ENCODE results near the gene MEIOB. TPM values are rescaled to one million over a fixed set of nuclear protein-coding genes. Genes with fewer than 3 reads are reported as not detected.

The MEIOB gene
- total and polyA plus RNA-seq, 4 donors: 0.21 to 0.28 TPM; not detected in 2

DNA sequence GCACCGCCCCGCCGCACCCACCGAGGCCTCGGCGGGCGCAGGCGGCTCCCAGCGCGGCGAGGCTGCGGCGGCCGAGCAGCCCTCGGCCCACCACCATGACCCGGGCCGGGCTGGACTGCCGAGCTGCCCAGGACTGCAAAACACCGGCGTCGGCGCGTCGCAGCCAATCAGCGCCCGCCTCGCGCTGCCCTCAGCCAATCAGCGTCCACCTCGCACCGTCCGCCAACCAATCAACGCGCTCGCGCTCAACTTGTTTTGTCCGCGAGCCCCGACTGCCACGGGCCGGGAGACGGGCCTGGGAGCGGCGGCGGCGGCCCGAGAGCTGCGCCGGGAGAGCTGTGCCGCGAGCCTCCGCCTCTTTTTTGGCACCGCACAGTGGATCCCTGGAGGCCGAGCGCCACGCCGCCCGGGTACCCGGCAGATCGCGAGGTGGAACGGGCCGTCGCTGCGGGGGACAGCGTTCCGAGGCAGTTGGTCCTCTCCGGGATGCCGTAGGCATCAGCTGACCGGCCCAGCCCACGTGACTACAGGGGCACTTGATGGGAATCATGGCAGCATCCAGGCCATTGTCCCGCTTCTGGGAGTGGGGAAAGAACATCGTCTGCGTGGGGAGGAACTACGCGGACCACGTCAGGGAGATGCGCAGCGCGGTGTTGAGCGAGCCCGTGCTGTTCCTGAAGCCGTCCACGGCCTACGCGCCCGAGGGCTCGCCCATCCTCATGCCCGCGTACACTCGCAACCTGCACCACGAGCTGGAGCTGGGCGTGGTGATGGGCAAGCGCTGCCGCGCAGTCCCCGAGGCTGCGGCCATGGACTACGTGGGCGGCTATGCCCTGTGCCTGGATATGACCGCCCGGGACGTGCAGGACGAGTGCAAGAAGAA is 45.0 kb downstream of the MEIOB start, which contains the start of the genes FAHD1 and HAGH:
Gene FAHD1, plus strand, starts transcription at position 516 of the 883 bp plus-strand sequence. Its CDS starts 33 bp downstream, at position 549.
Gene HAGH, minus strand, starts transcription at position 135 of the 883 bp plus-strand sequence. Its CDS starts 38 bp downstream, at position 97.
- DNase-seq: peak; percentile 94 to 97 (median 96)
- Histone ChIP-seq H3K27me3 (ENCODE audit: control insufficient read depth in 3 of 3, insufficient read depth in 3 of 3, low read length in 2 of 3) (no peaks in the 10 kb centered on the region), H3K9ac (ENCODE audit: insufficient read depth in 1 of 2, low read length in 2 of 2) (peak within 1 kb of the TSS; percentile 50 to 80), H3K4me1 (ENCODE audit: control insufficient read depth in 5 of 5, insufficient read depth in 5 of 5, low read length in 5 of 5) (peaks cover 6 to 26% (median 10%) of the 10 kb centered on the region in 5 donors), H3K36me3 (ENCODE audit: control insufficient read depth in 4 of 4, insufficient read depth in 4 of 4, low read length in 4 of 4) (peaks cover 2 to 17% (median 7%) of the 10 kb centered on the region in 4 donors), H3K9me3 (ENCODE audit: control insufficient read depth in 4 of 4, insufficient read depth in 3 of 4, low read length in 3 of 4) (no peaks in the 10 kb centered on the region), H3K27ac (ENCODE audit: low read depth in 1 of 2, low read length in 1 of 2) (peak within 1 kb of the TSS; percentile 86 to 91), H3K4me3 (peak within 1 kb of the TSS; percentile 62)
- ATAC-seq (ENCODE audit: insufficient read depth, low FRiP score): peak; percentile 93
- TF ChIP-seq, protein P1, sequence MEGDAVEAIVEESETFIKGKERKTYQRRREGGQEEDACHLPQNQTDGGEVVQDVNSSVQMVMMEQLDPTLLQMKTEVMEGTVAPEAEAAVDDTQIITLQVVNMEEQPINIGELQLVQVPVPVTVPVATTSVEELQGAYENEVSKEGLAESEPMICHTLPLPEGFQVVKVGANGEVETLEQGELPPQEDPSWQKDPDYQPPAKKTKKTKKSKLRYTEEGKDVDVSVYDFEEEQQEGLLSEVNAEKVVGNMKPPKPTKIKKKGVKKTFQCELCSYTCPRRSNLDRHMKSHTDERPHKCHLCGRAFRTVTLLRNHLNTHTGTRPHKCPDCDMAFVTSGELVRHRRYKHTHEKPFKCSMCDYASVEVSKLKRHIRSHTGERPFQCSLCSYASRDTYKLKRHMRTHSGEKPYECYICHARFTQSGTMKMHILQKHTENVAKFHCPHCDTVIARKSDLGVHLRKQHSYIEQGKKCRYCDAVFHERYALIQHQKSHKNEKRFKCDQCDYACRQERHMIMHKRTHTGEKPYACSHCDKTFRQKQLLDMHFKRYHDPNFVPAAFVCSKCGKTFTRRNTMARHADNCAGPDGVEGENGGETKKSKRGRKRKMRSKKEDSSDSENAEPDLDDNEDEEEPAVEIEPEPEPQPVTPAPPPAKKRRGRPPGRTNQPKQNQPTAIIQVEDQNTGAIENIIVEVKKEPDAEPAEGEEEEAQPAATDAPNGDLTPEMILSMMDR (IDR thresholded peaks at IDR 0.05; ENCODE audit: control extremely low read depth, extremely low read depth): no peak
- WGBS, 2 donors: 0% methylated on average over 91 to 104 of the region's 104 CpGs

DNA sequence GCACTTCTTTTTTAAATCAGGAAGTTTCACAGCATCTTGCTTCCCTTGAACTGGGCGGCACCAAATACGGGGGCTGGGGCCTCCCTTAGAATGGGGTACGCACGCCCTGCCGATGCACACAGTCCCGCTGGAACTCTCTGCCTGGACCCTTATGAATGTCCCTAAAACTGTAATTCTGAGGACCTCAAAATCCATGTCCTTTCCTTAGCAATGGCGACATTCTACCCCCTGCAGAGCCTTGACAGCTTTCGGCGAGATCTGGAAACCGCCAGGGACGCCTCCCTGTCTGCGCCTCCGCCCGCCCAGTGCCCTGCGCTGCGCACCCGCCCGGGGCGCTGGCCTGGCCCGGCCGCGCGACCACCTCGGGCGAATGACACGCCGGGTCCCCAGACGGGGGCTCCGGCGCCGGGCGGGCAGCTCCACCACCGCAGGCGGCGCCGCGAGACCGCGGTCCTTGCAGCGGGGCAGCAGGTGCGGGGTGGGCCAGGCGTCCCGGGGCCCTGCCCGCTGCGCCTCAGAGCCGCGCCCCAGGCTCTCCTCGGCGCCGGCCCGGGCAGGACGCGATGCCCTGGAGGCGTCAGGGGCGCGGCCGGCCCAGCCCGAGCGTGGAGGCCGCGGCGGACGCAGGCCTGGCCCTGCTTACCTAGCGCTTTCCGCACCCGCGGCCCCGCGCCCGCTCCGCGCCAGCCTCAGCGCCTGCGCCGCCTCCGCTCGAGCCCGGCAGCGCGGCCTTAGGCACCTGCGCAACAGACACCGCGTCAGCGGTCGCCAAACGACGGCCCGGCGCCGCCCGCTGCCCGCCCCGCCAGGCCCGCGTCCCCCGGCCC is 45.9 kb downstream of the MEIOB start:
- ATAC-seq (ENCODE audit: insufficient read depth, low FRiP score): peak; percentile 7
- TF ChIP-seq, protein P1 (IDR thresholded peaks at IDR 0.05; ENCODE audit: control extremely low read depth, extremely low read depth): no peak
- H3K4me3 ChIP-seq: peak overlapping the region; percentile 62
- H3K9ac ChIP-seq (ENCODE audit: insufficient read depth in 1 of 2, low read length in 2 of 2): no peak overlapping the region
- H3K9me3 ChIP-seq (ENCODE audit: control insufficient read depth in 4 of 4, insufficient read depth in 3 of 4, low read length in 3 of 4): no peaks in the 10 kb centered on the region
- H3K27me3 ChIP-seq (ENCODE audit: control insufficient read depth in 3 of 3, insufficient read depth in 3 of 3, low read length in 2 of 3): no peaks in the 10 kb centered on the region
- 0 to 1% methylated on average over 74 to 96 of the region's 96 CpGs for WGBS, 2 donors
- DNase-seq: no peak
- H3K27ac ChIP-seq (ENCODE audit: low read depth in 1 of 2, low read length in 1 of 2): peak overlapping the region; percentile 86 to 91
- H3K36me3 ChIP-seq (ENCODE audit: control insufficient read depth in 4 of 4, insufficient read depth in 4 of 4, low read length in 4 of 4): peaks cover 0 to 16% (median 6%) of the 10 kb centered on the region in 4 donors
- peaks cover 6 to 26% (median 10%) of the 10 kb centered on the region in 5 donors for H3K4me1 ChIP-seq (ENCODE audit: control insufficient read depth in 5 of 5, insufficient read depth in 5 of 5, low read length in 5 of 5)

DNA sequence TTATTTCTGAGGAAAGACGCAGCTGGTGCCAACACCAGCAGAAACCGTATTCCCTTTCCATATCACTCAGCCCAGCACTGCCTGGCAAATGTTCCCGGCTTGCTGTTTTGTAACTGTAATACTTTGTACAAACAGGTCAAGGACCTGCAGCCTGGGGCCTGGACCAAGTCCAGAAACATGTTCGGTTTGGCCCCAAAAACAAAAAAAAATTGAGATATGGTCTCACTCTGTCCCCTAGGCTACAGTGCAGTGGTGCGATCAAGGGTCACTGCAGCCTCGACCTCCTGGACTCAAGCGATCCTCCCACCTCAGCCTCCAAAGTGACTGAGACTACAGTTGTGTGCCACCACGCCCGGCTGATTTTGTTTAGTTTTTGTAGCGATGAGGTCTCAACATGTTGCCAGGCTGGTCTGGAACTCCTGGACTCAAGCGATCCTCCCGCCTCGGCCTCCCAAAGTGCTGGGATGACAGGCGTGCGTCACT is 46.5 kb downstream of the MEIOB start:
- TF ChIP-seq, protein P1 (IDR thresholded peaks at IDR 0.05; ENCODE audit: control extremely low read depth, extremely low read depth): no peak
- no peaks in the 10 kb centered on the region for H3K9me3 ChIP-seq (ENCODE audit: control insufficient read depth in 4 of 4, insufficient read depth in 3 of 4, low read length in 3 of 4)
- peak overlapping the region in 1 of 2 donors; percentile 86 for H3K27ac ChIP-seq (ENCODE audit: low read depth in 1 of 2, low read length in 1 of 2)
- WGBS, 2 donors: 57 to 65% methylated on average over 15 of the region's 15 CpGs
- ATAC-seq (ENCODE audit: insufficient read depth, low FRiP score) (no peak), DNase-seq (no peak)
- H3K9ac ChIP-seq (ENCODE audit: insufficient read depth in 1 of 2, low read length in 2 of 2): no peak overlapping the region
- no peaks in the 10 kb centered on the region for H3K27me3 ChIP-seq (ENCODE audit: control insufficient read depth in 3 of 3, insufficient read depth in 3 of 3, low read length in 2 of 3)
- H3K4me3 ChIP-seq: peak overlapping the region; percentile 62
- peaks cover 0 to 23% (median 7%) of the 10 kb centered on the region in 4 donors for H3K36me3 ChIP-seq (ENCODE audit: control insufficient read depth in 4 of 4, insufficient read depth in 4 of 4, low read length in 4 of 4)
- peaks cover 6 to 26% (median 10%) of the 10 kb centered on the region in 5 donors for H3K4me1 ChIP-seq (ENCODE audit: control insufficient read depth in 5 of 5, insufficient read depth in 5 of 5, low read length in 5 of 5)

Data from lung (tissue), 12 donors.